VCaP (cell line): Measurements from ENCODE around the gene RNF151.
"Not testable (repeated sequence)": the region's sequence is repeated elsewhere in the genome, so short reads cannot be mapped to it uniquely, and the experiment has no call there.

ENCODE experiments used
- H3K27ac ChIP-seq: fragments of 450-650 bp; 2 replicates; pipeline ENCODE4 v1.5.1; 2017
- TF ChIP-seq, protein P1 (sequence below): fragments of 450-650 bp; conservative IDR thresholded peaks from 2 replicates; pipeline ENCODE4 v1.5.1; 2017; ENCODE audit warnings: mild to moderate bottlenecking, moderate library complexity

Gene RNF151

GRCh38 chr16:2008631-2009163 is 42.0 kb downstream of the RNF151 start:
- TF ChIP-seq, protein P1, sequence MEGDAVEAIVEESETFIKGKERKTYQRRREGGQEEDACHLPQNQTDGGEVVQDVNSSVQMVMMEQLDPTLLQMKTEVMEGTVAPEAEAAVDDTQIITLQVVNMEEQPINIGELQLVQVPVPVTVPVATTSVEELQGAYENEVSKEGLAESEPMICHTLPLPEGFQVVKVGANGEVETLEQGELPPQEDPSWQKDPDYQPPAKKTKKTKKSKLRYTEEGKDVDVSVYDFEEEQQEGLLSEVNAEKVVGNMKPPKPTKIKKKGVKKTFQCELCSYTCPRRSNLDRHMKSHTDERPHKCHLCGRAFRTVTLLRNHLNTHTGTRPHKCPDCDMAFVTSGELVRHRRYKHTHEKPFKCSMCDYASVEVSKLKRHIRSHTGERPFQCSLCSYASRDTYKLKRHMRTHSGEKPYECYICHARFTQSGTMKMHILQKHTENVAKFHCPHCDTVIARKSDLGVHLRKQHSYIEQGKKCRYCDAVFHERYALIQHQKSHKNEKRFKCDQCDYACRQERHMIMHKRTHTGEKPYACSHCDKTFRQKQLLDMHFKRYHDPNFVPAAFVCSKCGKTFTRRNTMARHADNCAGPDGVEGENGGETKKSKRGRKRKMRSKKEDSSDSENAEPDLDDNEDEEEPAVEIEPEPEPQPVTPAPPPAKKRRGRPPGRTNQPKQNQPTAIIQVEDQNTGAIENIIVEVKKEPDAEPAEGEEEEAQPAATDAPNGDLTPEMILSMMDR, result no peak
- H3K27ac ChIP-seq, result peak overlapping the region; percentile 80

DNA sequence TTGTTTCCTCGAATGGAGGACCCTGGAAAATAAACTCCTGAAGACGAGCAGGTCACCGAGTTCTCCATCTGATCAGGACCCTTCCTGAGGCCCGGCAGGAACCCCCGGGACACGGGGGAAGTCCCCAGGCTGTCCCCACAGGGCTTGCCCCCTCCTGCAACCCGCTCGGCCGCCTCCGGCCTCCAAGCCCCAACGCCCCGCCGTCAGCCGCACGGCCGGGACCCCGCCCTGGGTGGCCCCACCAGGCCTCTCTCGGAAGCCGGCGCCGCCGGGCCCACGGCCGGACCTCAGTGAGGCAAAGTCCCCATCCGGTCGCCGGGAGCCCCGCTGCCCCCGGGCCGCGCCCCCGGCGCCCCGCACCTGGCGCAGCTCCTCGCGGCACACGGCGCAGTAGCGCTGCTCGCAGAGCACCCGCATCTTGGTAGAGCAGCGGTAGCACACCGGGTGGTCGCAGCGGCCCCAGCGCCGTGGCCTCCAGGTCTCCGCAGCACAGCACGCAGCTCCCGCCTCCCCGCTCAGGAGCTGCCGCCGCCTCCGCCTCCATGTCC is 42.6 kb downstream of the RNF151 start:
- TF ChIP-seq, protein P1, result no peak
- peak overlapping the region; percentile 80 for H3K27ac ChIP-seq

GRCh38 chr16:2009791-2010510 is 43.3 kb downstream of the RNF151 start, which contains the start of gene ZNF598:
TSS of gene ZNF598 (minus strand) at chr16:2009821.
- peak within 1 kb of the TSS; percentile 80 for H3K27ac ChIP-seq
- TF ChIP-seq, protein P1, result no peak

DNA sequence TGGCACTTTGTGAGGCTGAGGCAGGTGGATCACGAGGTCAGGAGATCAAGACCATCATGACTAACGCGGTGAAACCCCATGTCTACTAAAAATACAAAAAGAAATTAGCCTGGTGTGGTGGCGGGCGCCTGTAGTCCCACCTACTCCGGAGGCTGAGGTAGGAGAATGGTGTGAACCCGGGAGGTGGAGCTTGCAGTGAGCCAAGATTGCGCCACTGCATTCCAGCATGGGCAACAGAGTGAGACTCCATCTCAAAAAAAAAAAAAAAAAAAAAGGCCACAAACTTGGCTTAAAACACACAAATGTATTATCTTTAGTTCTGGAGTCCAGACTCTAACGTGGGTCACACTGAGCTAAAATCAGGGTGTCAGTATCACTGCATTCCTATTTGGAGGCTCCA is 45.1 kb downstream of the RNF151 start:
- not testable (repeated sequence) for H3K27ac ChIP-seq

GRCh38 chr16:2013527-2013926 is 46.9 kb downstream of the RNF151 start:
- no peak overlapping the region for H3K27ac ChIP-seq
- TF ChIP-seq, protein P1, result no peak

- TF ChIP-seq, protein P1, result no peak
- no peak overlapping the region for H3K27ac ChIP-seq
Observed at GRCh38 chr16:2015117-2015946, 48.7 kb downstream of the RNF151 start.

DNA sequence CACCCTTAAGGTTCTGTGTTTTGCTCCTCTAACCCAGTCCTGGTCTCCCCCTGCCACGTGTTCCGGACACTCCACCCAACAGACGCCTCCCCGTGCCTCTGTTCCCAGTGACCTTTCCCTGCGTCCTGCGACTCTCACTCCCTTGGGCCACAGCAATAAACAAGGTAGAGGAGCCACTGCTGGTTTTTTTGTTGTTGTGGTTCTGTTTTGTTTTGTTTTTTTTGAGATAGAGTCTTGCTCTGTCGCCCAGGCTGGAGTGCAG is 49.2 kb downstream of the RNF151 start:
- TF ChIP-seq, protein P1, result no peak
- no peak overlapping the region for H3K27ac ChIP-seq
